BLaER1 (cell line): Measurements from ENCODE around the gene H2BK1.
A peak's percentile ranks its signal among the peaks of the same experiment; 100 is the strongest.

Experiments
- H3K27ac ChIP-seq: shearing (Covaris generic); formaldehyde crosslinking; 2 replicates; pipeline ENCODE4 v1.8.1; 2022
- H3K27me3 ChIP-seq: shearing (Covaris generic); formaldehyde crosslinking; 2 replicates; pipeline ENCODE4 v1.8.1; 2022
- H3K36me3 ChIP-seq: shearing (Covaris generic); formaldehyde crosslinking; 2 replicates; pipeline ENCODE4 v1.8.1; 2022
- H3K4me1 ChIP-seq: shearing (Covaris generic); formaldehyde crosslinking; 2 replicates; pipeline ENCODE4 v1.8.1; 2022
- H3K4me2 ChIP-seq: shearing (Covaris generic); formaldehyde crosslinking; 2 replicates; pipeline ENCODE4 v1.8.1; 2022
- H3K4me3 ChIP-seq: shearing (Covaris generic); formaldehyde crosslinking; 2 replicates; pipeline ENCODE4 v1.8.1; 2022
- H3K9ac ChIP-seq: shearing (Covaris generic); formaldehyde crosslinking; 2 replicates; pipeline ENCODE4 v1.8.1; 2022
- H3K9me3 ChIP-seq: shearing (Covaris generic); formaldehyde crosslinking; 2 replicates; pipeline ENCODE4 v1.8.1; 2022
- H4K20me1 ChIP-seq: shearing (Covaris generic); formaldehyde crosslinking; 2 replicates; pipeline ENCODE4 v1.8.1; 2022
- Cebpa-rat ChIP-seq: shearing (Covaris generic); IDR thresholded peaks from 2 replicates; pipeline ENCODE4 v1.8.1; 2022

The H2BK1 gene

GRCh38 chr7:151251328-151251688 is 41.0 kb upstream of the H2BK1 start:
- H3K27me3 ChIP-seq: peaks cover 100% of the 10 kb centered on the region

GRCh38 chr7:151250181-151251132 is 40.2 kb upstream of the H2BK1 start:
- H3K27me3 ChIP-seq: peaks cover 100% of the 10 kb centered on the region
- no peak for TF ChIP-seq Cebpa-rat
- no peaks in the 10 kb centered on the region for H3K36me3 ChIP-seq
- H3K9me3 ChIP-seq: no peaks in the 10 kb centered on the region
- H3K4me1 ChIP-seq: peaks cover 45% of the 10 kb centered on the region
- peaks cover 91% of the 10 kb centered on the region for H4K20me1 ChIP-seq
- H3K4me3 ChIP-seq: no peak overlapping the region
- H3K27ac ChIP-seq: no peak overlapping the region
- no peak overlapping the region for H3K9ac ChIP-seq
- H3K4me2 ChIP-seq: no peak overlapping the region

More at GRCh38 chr7:151251328-151251688, 41.0 kb upstream of the H2BK1 start:
- no peak overlapping the region for H3K27ac ChIP-seq
- H4K20me1 ChIP-seq: peaks cover 86% of the 10 kb centered on the region
- H3K4me2 ChIP-seq: peak overlapping the region; percentile 87
- peaks cover 42% of the 10 kb centered on the region for H3K4me1 ChIP-seq
- no peaks in the 10 kb centered on the region for H3K36me3 ChIP-seq
- no peaks in the 10 kb centered on the region for H3K9me3 ChIP-seq
- peak overlapping the region; percentile 71 for H3K4me3 ChIP-seq
- TF ChIP-seq Cebpa-rat: no peak
- H3K9ac ChIP-seq: peak overlapping the region; percentile 58; the same call in 1 of the 2 replicates

GRCh38 chr7:151249732-151250072 is 39.4 kb upstream of the H2BK1 start:
- no peak overlapping the region for H3K4me3 ChIP-seq
- no peaks in the 10 kb centered on the region for H3K9me3 ChIP-seq
- H3K27me3 ChIP-seq: peaks cover 100% of the 10 kb centered on the region
- H3K27ac ChIP-seq: no peak overlapping the region
- H4K20me1 ChIP-seq: peaks cover 91% of the 10 kb centered on the region
- H3K4me1 ChIP-seq: peaks cover 52% of the 10 kb centered on the region
- H3K36me3 ChIP-seq: no peaks in the 10 kb centered on the region
- H3K4me2 ChIP-seq: peak overlapping the region; percentile 94
- TF ChIP-seq Cebpa-rat: no peak
- H3K9ac ChIP-seq: no peak overlapping the region

- Histone ChIP-seq H3K4me1 (peaks cover 57% of the 10 kb centered on the region), H3K36me3 (no peaks in the 10 kb centered on the region), H3K9me3 (no peaks in the 10 kb centered on the region), H3K27me3 (peaks cover 100% of the 10 kb centered on the region), H3K4me3 (peak overlapping the region; percentile 66), H3K4me2 (peak overlapping the region; percentile 94), H3K9ac (peak overlapping the region; percentile 59; the same call in 1 of the 2 replicates), H4K20me1 (peaks cover 90% of the 10 kb centered on the region), H3K27ac (no peak overlapping the region)
- TF ChIP-seq Cebpa-rat: no peak
Measured at GRCh38 chr7:151249034-151249731, 38.9 kb upstream of the H2BK1 start.

GRCh38 chr7:151248346-151249033 is 38.2 kb upstream of the H2BK1 start, which contains the start of gene SMARCD3:
Gene SMARCD3 (minus strand): TSS chr7:151248694. CDS start chr7:151248562, 132 bp downstream.
- H3K4me3 ChIP-seq: peak within 1 kb of the TSS; percentile 66
- H3K36me3 ChIP-seq: no peaks in the 10 kb centered on the region
- no peak for TF ChIP-seq Cebpa-rat
- H3K4me1 ChIP-seq: peaks cover 64% of the 10 kb centered on the region
- no peak within 1 kb of the TSS for H3K27ac ChIP-seq
- H4K20me1 ChIP-seq: peaks cover 92% of the 10 kb centered on the region
- peak within 1 kb of the TSS; percentile 94 for H3K4me2 ChIP-seq
- H3K9ac ChIP-seq: peak within 1 kb of the TSS; percentile 59
- H3K9me3 ChIP-seq: no peaks in the 10 kb centered on the region
- H3K27me3 ChIP-seq: peaks cover 99% of the 10 kb centered on the region

GRCh38 chr7:151247611-151248345 is 37.5 kb upstream of the H2BK1 start:
- H3K9ac ChIP-seq: peak overlapping the region; percentile 59
- peak overlapping the region; percentile 94 for H3K4me2 ChIP-seq
- H3K4me3 ChIP-seq: peak overlapping the region; percentile 66
- H3K9me3 ChIP-seq: no peaks in the 10 kb centered on the region
- H3K27ac ChIP-seq: no peak overlapping the region
- H3K27me3 ChIP-seq: peaks cover 92% of the 10 kb centered on the region
- H3K4me1 ChIP-seq: peaks cover 70% of the 10 kb centered on the region
- H3K36me3 ChIP-seq: no peaks in the 10 kb centered on the region
- H4K20me1 ChIP-seq: peaks cover 86% of the 10 kb centered on the region
- TF ChIP-seq Cebpa-rat: no peak

GRCh38 chr7:151246851-151247580 is 36.7 kb upstream of the H2BK1 start:
- Histone ChIP-seq H4K20me1 (peaks cover 78% of the 10 kb centered on the region), H3K4me2 (peak overlapping the region; percentile 94), H3K4me1 (peaks cover 72% of the 10 kb centered on the region), H3K9ac (no peak overlapping the region), H3K36me3 (no peaks in the 10 kb centered on the region), H3K27me3 (peaks cover 84% of the 10 kb centered on the region), H3K4me3 (no peak overlapping the region), H3K27ac (no peak overlapping the region), H3K9me3 (no peaks in the 10 kb centered on the region)
- no peak for TF ChIP-seq Cebpa-rat

GRCh38 chr7:151246102-151246850 is 36.0 kb upstream of the H2BK1 start:
- H3K9me3 ChIP-seq: no peaks in the 10 kb centered on the region
- H3K4me2 ChIP-seq: peak overlapping the region; percentile 87
- no peaks in the 10 kb centered on the region; the same call in 1 of the 2 replicates for H3K36me3 ChIP-seq
- TF ChIP-seq Cebpa-rat: no peak
- H3K4me3 ChIP-seq: no peak overlapping the region
- H3K9ac ChIP-seq: no peak overlapping the region
- H3K27me3 ChIP-seq: peaks cover 77% of the 10 kb centered on the region
- H3K4me1 ChIP-seq: peaks cover 66% of the 10 kb centered on the region
- no peak overlapping the region for H3K27ac ChIP-seq
- H4K20me1 ChIP-seq: peaks cover 71% of the 10 kb centered on the region
